ENCODE measurements around the gene GZMA. TPM values are rescaled to one million over a fixed set of nuclear protein-coding genes. Genes with fewer than 3 reads are reported as not detected.

The GZMA gene
- total and polyA plus RNA-seq, 2 donors (not counting 1 experiment from before 2014, with no cell fraction given), result 1.0 TPM; not detected in 1

DNA sequence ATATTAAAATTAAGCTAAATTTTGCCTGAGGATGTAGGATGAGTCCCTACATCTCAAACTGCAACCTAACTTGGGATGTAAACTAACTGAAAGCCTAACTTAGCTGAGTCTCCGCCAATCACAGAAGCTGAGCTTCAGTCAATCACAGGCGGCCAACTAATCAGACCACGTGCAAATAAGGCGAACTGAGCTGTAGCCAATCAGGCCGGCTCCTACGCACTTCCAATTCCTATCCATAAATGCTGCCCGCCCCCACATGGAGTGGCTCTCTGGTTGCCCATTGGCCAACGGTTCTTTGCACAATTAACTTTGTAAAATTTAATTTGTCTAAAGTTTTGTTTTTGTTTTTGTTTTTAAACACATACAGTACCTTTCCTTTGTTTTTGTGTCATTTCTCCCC, 43.6 kb downstream of the GZMA start:
- Mint-ChIP-seq H3K9me3 (ENCODE audit: insufficient read depth) (no peaks in the 10 kb centered on the region), H3K4me1 (peaks cover 2% of the 10 kb centered on the region), H3K27ac (no peak overlapping the region), H3K27me3 (peaks cover 14% of the 10 kb centered on the region), H3K4me3 (no peak overlapping the region)
- no peak overlapping the region for H2AFZ ChIP-seq (ENCODE audit: insufficient read depth, low read depth, low read length, poor library complexity, severe bottlenecking)
- DNase-seq, result no peak
- ChIA-PET POLR2A (no interaction called here), CTCF (interaction anchor here (1.1 to 2.8 kb wide), 4 partner anchors 13 to 899 kb away, joined by 3 to 12 read pairs (median 10); partner anchors contain the start of genes GPX8 and SNX18)
- no peak overlapping the region for H3K9ac ChIP-seq (ENCODE audit: low read length)
- no peaks in the 10 kb centered on the region for H3K27me3 ChIP-seq (replicated peaks in 1 of 4; ENCODE audit: control extremely low read depth in 1 of 4, control insufficient read depth in 3 of 4, insufficient read depth in 4 of 4, low read length in 3 of 4)
- H4K20me1 ChIP-seq (ENCODE audit: control insufficient read depth, insufficient read depth, low read length, poor library complexity, severe bottlenecking), result no peaks in the 10 kb centered on the region
- no peaks in the 10 kb centered on the region for H3K79me2 ChIP-seq (ENCODE audit: control insufficient read depth, insufficient read depth, low read length)
- H3K4me1 ChIP-seq (ENCODE audit: control insufficient read depth in 2 of 2, insufficient read depth in 2 of 2, low read length in 2 of 2), result peaks cover 4% of the 10 kb centered on the region in 2 donors
- no peaks in the 10 kb centered on the region for H3K36me3 ChIP-seq (replicated peaks in 1 of 2; ENCODE audit: control extremely low read depth in 1 of 2, control insufficient read depth in 1 of 2, extremely low read depth in 1 of 2, insufficient read depth in 2 of 2, low read length in 1 of 2)
- 84% methylated on average over 6 of the region's 8 CpGs for WGBS (ENCODE audit: insufficient coverage)
- H3K27ac ChIP-seq (ENCODE audit: low read length in 2 of 2), result no peak overlapping the region
- H3K4me3 ChIP-seq (ENCODE audit: control extremely low read depth in 1 of 5, extremely low read depth in 1 of 5, insufficient read depth in 1 of 5, low read depth in 2 of 5, low read length in 4 of 5), result no peak overlapping the region
- intact Hi-C loops (cut with micrococcal nuclease), result loop anchor here (1.0 to 10.0 kb wide), 2 partner anchors 240 to 831 kb away; partner anchors contain the start of gene ARL15
- no peak overlapping the region for H3K4me2 ChIP-seq (replicated peaks; ENCODE audit: low read depth, low read length, poor library complexity, severe bottlenecking)
- TF ChIP-seq EZH2 (IDR thresholded peaks at IDR 0.05; ENCODE audit: borderline replicate concordance, insufficient read depth, low read depth, low read length, poor library complexity, severe bottlenecking), result no peak
- TF ChIP-seq, protein P1, sequence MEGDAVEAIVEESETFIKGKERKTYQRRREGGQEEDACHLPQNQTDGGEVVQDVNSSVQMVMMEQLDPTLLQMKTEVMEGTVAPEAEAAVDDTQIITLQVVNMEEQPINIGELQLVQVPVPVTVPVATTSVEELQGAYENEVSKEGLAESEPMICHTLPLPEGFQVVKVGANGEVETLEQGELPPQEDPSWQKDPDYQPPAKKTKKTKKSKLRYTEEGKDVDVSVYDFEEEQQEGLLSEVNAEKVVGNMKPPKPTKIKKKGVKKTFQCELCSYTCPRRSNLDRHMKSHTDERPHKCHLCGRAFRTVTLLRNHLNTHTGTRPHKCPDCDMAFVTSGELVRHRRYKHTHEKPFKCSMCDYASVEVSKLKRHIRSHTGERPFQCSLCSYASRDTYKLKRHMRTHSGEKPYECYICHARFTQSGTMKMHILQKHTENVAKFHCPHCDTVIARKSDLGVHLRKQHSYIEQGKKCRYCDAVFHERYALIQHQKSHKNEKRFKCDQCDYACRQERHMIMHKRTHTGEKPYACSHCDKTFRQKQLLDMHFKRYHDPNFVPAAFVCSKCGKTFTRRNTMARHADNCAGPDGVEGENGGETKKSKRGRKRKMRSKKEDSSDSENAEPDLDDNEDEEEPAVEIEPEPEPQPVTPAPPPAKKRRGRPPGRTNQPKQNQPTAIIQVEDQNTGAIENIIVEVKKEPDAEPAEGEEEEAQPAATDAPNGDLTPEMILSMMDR (IDR thresholded peaks at IDR 0.05), result no peak
- H3K9me3 ChIP-seq (ENCODE audit: control extremely low read depth in 1 of 3, control insufficient read depth in 2 of 3, insufficient read depth in 1 of 3, low read length in 2 of 3), result no peaks in the 10 kb centered on the region
- no peak for ATAC-seq (ENCODE audit: low read depth)

DNA sequence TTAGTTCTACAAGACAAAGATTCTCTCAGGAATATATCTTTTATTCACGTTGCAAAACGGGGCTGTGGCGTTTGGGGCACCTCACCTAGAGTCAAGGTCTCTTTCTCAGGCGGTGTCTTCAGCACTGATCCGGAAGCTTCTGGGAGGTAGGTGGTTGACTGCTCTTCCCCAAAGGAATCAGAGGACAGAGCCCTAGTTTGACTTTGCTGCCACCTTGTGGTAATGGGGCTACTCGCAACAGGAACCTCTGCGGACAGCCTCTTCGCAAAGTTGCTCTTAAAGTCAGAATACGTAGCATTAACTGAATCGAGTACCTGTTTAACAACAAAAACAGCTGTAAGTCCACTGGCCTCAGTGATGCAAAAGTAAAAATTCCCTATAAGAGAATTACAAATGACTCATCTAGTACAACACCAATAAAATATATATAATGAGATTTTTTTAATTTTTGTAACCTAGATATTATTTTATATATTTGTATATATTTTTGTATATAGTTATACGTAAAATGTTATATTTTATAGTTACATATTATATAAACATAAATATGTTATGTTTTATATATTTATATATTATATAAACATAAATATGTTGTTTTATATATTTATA, 44.2 kb downstream of the GZMA start:
- no peaks in the 10 kb centered on the region for H3K36me3 ChIP-seq (replicated peaks in 1 of 2; ENCODE audit: control extremely low read depth in 1 of 2, control insufficient read depth in 1 of 2, extremely low read depth in 1 of 2, insufficient read depth in 2 of 2, low read length in 1 of 2)
- H3K27me3 ChIP-seq (replicated peaks in 1 of 4; ENCODE audit: control extremely low read depth in 1 of 4, control insufficient read depth in 3 of 4, insufficient read depth in 4 of 4, low read length in 3 of 4), result peaks cover 0 to 2% (median 0%) of the 10 kb centered on the region in 4 experiments
- Mint-ChIP-seq H3K4me1 (peaks cover 2% of the 10 kb centered on the region), H3K9me3 (ENCODE audit: insufficient read depth) (no peaks in the 10 kb centered on the region), H3K4me3 (no peak overlapping the region), H3K27me3 (peaks cover 16% of the 10 kb centered on the region), H3K27ac (no peak overlapping the region)
- no peak overlapping the region for H3K27ac ChIP-seq (ENCODE audit: low read length in 2 of 2)
- ChIA-PET POLR2A (no interaction called here), CTCF (interaction anchor here (0.6 to 2.8 kb wide), 5 partner anchors 12 to 900 kb away, joined by 3 to 12 read pairs (median 9); partner anchors contain the start of genes GPX8 and SNX18)
- H4K20me1 ChIP-seq (ENCODE audit: control insufficient read depth, insufficient read depth, low read length, poor library complexity, severe bottlenecking), result no peaks in the 10 kb centered on the region
- peaks cover 4% of the 10 kb centered on the region in 2 donors for H3K4me1 ChIP-seq (ENCODE audit: control insufficient read depth in 2 of 2, insufficient read depth in 2 of 2, low read length in 2 of 2)
- no peak overlapping the region for H3K4me3 ChIP-seq (ENCODE audit: control extremely low read depth in 1 of 5, extremely low read depth in 1 of 5, insufficient read depth in 1 of 5, low read depth in 2 of 5, low read length in 4 of 5)
- no peak overlapping the region for H3K9ac ChIP-seq (ENCODE audit: low read length)
- no peak for TF ChIP-seq EZH2 (IDR thresholded peaks at IDR 0.05; ENCODE audit: borderline replicate concordance, insufficient read depth, low read depth, low read length, poor library complexity, severe bottlenecking)
- TF ChIP-seq, protein P1 (IDR thresholded peaks at IDR 0.05), result peak; percentile 97
- WGBS (ENCODE audit: insufficient coverage), result 6% methylated on average over 2 of the region's 11 CpGs
- H3K4me2 ChIP-seq (replicated peaks; ENCODE audit: low read depth, low read length, poor library complexity, severe bottlenecking), result peak overlapping the region; percentile 18
- intact Hi-C loops (cut with micrococcal nuclease), result loop anchor here (1.0 to 10.0 kb wide), 2 partner anchors 240 to 832 kb away; partner anchors contain the start of gene ARL15
- no peaks in the 10 kb centered on the region for H3K79me2 ChIP-seq (ENCODE audit: control insufficient read depth, insufficient read depth, low read length)
- no peaks in the 10 kb centered on the region for H3K9me3 ChIP-seq (ENCODE audit: control extremely low read depth in 1 of 3, control insufficient read depth in 2 of 3, insufficient read depth in 1 of 3, low read length in 2 of 3)
- DNase-seq (peak; percentile 74), ATAC-seq (ENCODE audit: low read depth) (peak; percentile 82)
- H2AFZ ChIP-seq (ENCODE audit: insufficient read depth, low read depth, low read length, poor library complexity, severe bottlenecking), result no peak overlapping the region
